Activated CD8-positive, alpha-beta T cell treated with anti-CD3 and anti-CD28 coated beads for 36 hours (primary cell): ENCODE measurements around the gene C16orf89. TPM values are rescaled to one million over a fixed set of nuclear protein-coding genes. Genes with fewer than 3 reads are reported as not detected.
A peak's percentile ranks its signal among the peaks of the same experiment; 100 is the strongest.

Experiments
- ATAC-seq: fragments of 200-7000 bp; cut with Tn5 transposase; one replicate; pipeline ENCODE4 v1.10.0; 2021; ENCODE audit warnings: mild to moderate bottlenecking, moderate library complexity
- CTCF ChIA-PET: fragments of 350-600 bp; sonication (Branson Sonifier 250); formaldehyde crosslinking; loops from one replicate; lab custom pipeline; 2021; ENCODE audit warnings: antibody characterized with exemption; lab: Charles Lee
- POLR2A ChIA-PET: fragments of 350-600 bp; sonication (Branson Sonifier 250); formaldehyde crosslinking; loops from one replicate; lab custom pipeline; 2021; ENCODE audit warnings: antibody characterized with exemption; lab: Charles Lee
- DNase-seq: peaks from one replicate; pipeline ENCODE4 v3.0.0-alpha.2; 2020
- H3K27ac Mint-ChIP-seq: one replicate; pipeline ENCODE4 v1.8.0; 2021; ENCODE audit warnings: mild to moderate bottlenecking, mixed read lengths
- H3K27me3 Mint-ChIP-seq: one replicate; pipeline ENCODE4 v1.8.0; 2021; ENCODE audit warnings: mixed read lengths
- H3K36me3 Mint-ChIP-seq: one replicate; pipeline ENCODE4 v1.8.0; 2021; ENCODE audit warnings: low read depth, mixed read lengths
- H3K4me1 Mint-ChIP-seq: one replicate; pipeline ENCODE4 v1.8.0; 2021; ENCODE audit warnings: low read depth, mixed read lengths
- H3K4me3 Mint-ChIP-seq: one replicate; pipeline ENCODE4 v1.8.0; 2021; ENCODE audit warnings: mild to moderate bottlenecking, moderate library complexity, mixed read lengths
- H3K9me3 Mint-ChIP-seq: one replicate; pipeline ENCODE4 v1.8.0; 2021; ENCODE audit warnings: mixed read lengths
- intact Hi-C: fragments of 100-400 bp; cut with micrococcal nuclease; formaldehyde crosslinking; loops from one replicate; pipeline ENCODE4 v1.10.0; 2022
- total RNA-seq, 2 experiments: library from RNA; stranded (reverse); gene quantifications; one replicate each; pipeline ENCODE4 v1.2.3, GENCODE V29; 2021
- TF ChIP-seq, protein P1 (sequence below): fragments of 200-600 bp; IDR thresholded peaks from one replicate; pipeline ENCODE4 v1.8.0; 2022; ENCODE audit warnings: antibody characterized with exemption, mild to moderate bottlenecking

The C16orf89 gene
- total RNA-seq, 2 experiments from 2014 or later = not detected

GRCh38 chr16:5033256-5034166, 32.2 kb downstream of the C16orf89 start, which contains the start of gene NAGPA:
TSS of gene NAGPA (minus strand) at chr16:5033935. CDS start at chr16:5033914, 21 bp downstream.
- Mint-ChIP-seq H3K36me3 (peaks cover 3% of the 10 kb centered on the region), H3K27ac (peak within 1 kb of the TSS; percentile 78), H3K9me3 (no peaks in the 10 kb centered on the region), H3K27me3 (no peaks in the 10 kb centered on the region), H3K4me3 (peak within 1 kb of the TSS; percentile 81), H3K4me1 (peaks cover 18% of the 10 kb centered on the region)
- TF ChIP-seq, protein P1, sequence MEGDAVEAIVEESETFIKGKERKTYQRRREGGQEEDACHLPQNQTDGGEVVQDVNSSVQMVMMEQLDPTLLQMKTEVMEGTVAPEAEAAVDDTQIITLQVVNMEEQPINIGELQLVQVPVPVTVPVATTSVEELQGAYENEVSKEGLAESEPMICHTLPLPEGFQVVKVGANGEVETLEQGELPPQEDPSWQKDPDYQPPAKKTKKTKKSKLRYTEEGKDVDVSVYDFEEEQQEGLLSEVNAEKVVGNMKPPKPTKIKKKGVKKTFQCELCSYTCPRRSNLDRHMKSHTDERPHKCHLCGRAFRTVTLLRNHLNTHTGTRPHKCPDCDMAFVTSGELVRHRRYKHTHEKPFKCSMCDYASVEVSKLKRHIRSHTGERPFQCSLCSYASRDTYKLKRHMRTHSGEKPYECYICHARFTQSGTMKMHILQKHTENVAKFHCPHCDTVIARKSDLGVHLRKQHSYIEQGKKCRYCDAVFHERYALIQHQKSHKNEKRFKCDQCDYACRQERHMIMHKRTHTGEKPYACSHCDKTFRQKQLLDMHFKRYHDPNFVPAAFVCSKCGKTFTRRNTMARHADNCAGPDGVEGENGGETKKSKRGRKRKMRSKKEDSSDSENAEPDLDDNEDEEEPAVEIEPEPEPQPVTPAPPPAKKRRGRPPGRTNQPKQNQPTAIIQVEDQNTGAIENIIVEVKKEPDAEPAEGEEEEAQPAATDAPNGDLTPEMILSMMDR = no peak
- intact Hi-C loops = no loop called here
- CTCF ChIA-PET = interaction anchor here (1.0 to 1.6 kb wide), 5 partner anchors 9 to 409 kb away, joined by 3 to 5 read pairs (median 4); partner anchors contain the start of gene MGRN1
- peak; percentile 91 for ATAC-seq
- DNase-seq = peak; percentile 93
- POLR2A ChIA-PET = interaction anchor here (0.8 to 2.3 kb wide), 7 partner anchors 12 to 74 kb away, joined by 3 to 8 read pairs (median 3); partner anchors contain the start of genes ALG1 and C16orf89

DNA sequence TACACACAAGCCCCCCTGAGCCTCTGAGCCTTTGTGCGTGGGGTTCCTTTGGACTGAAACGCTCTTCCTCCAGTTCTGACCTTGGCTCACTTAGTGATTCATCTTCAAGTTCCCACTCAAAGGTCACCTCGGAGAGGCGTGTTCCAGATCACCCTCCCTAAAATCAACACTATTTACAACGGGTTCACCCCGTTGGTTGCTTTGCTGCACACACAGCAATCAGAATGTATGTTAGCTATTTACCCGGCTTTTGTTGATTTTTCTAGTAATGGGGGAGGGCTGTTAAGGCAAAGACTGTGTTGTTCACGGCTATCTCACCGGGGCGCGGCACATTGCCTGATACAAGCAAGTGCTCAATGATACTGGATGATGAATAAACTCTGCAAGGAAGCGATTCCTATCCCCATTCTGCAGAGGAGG, 33.0 kb downstream of the C16orf89 start:
- TF ChIP-seq, protein P1 = no peak
- no peak for DNase-seq
- ATAC-seq = no peak
- Mint-ChIP-seq H3K4me3 (peak overlapping the region; percentile 81), H3K4me1 (peaks cover 18% of the 10 kb centered on the region), H3K27ac (peak overlapping the region; percentile 5), H3K9me3 (no peaks in the 10 kb centered on the region), H3K27me3 (no peaks in the 10 kb centered on the region), H3K36me3 (peaks cover 3% of the 10 kb centered on the region)
- intact Hi-C loops = no loop called here
- CTCF ChIA-PET = interaction anchor here (1.7 kb wide), 1 partner anchor 59 kb away, joined by 5 read pairs; no protein-coding TSS in a partner anchor
- POLR2A ChIA-PET = interaction anchor here (0.8 to 1.3 kb wide), 2 partner anchors 12 to 33 kb away, joined by 3 to 5 read pairs; partner anchors contain the start of gene C16orf89

DNA sequence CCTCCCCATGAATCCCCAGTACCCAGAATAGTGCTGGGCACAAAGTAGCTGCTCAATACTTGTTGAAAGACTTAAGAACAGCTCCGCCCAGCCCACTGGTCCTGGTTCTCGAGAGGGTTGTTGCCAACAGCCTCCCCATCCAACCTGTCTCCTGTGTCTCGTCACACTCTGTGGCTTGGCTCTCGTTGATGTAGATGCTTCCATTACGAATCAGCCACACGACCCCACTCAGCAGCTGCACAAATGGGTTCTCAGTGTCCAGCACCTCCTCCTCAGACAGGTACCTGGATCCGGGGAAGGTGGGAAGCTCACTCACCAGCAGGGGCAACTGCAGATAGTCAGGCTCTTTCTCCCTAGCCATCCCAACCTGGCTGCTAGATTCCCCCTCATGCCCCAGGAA, 34.2 kb downstream of the C16orf89 start:
- no peaks in the 10 kb centered on the region for H3K27me3 Mint-ChIP-seq
- no peak for DNase-seq
- no peak for ATAC-seq
- TF ChIP-seq, protein P1 = no peak
- peak overlapping the region; percentile 51 for H3K4me3 Mint-ChIP-seq
- no peaks in the 10 kb centered on the region for H3K9me3 Mint-ChIP-seq
- H3K36me3 Mint-ChIP-seq = peaks cover 3% of the 10 kb centered on the region
- no peak overlapping the region for H3K27ac Mint-ChIP-seq
- H3K4me1 Mint-ChIP-seq = peaks cover 18% of the 10 kb centered on the region
- ChIA-PET POLR2A (interaction anchor here (1.1 to 1.3 kb wide), 2 partner anchors 10 to 14 kb away, joined by 3 to 5 read pairs; no protein-coding TSS in a partner anchor), CTCF (interaction anchor here (1.7 kb wide), 1 partner anchor 60 kb away, joined by 5 read pairs; no protein-coding TSS in a partner anchor)
- intact Hi-C loops = no loop called here

GRCh38 chr16:5030251-5030870, 35.4 kb downstream of the C16orf89 start:
- no peak overlapping the region for H3K27ac Mint-ChIP-seq
- ATAC-seq (no peak), DNase-seq (no peak)
- H3K9me3 Mint-ChIP-seq = no peaks in the 10 kb centered on the region
- TF ChIP-seq, protein P1 = no peak
- CTCF ChIA-PET = no interaction called here
- POLR2A ChIA-PET = no interaction called here
- H3K4me1 Mint-ChIP-seq = peaks cover 18% of the 10 kb centered on the region
- H3K27me3 Mint-ChIP-seq = no peaks in the 10 kb centered on the region
- H3K4me3 Mint-ChIP-seq = no peak overlapping the region
- H3K36me3 Mint-ChIP-seq = peaks cover 3% of the 10 kb centered on the region
- intact Hi-C loops = no loop called here
